GM12878 (cell line): ENCODE data around the gene ANKRD44. TPM values are rescaled to one million over a fixed set of nuclear protein-coding genes. Genes with fewer than 3 reads are reported as not detected.

ENCODE experiments used
- ATAC-seq: fragments of 200-7000 bp; cut with Tn5 transposase; 3 replicates; pipeline ENCODE4 v1.9.1; 2020; ENCODE audit warnings: mild to moderate bottlenecking, moderate library complexity
- BruUV-seq: library from RNA; stranded (reverse); fragments of 400-500 nt; replicated peaks from 2 replicates; lab custom pipeline; 2021; lab: Mats Ljungman, UMichigan
- CTCF ChIA-PET: fragments of 300-600 bp; sonication (Branson Sonifier 250); formaldehyde crosslinking; extraction: SDS; loops from one replicate; lab custom pipeline; 2021; ENCODE audit warnings: inconsistent platforms; lab: Yijun Ruan, JAX
- POLR2A ChIA-PET: fragments of 350-600 bp; formaldehyde crosslinking; extraction: SDS; loops from one replicate; lab custom pipeline; 2021; ENCODE audit warnings: inconsistent platforms; lab: Charles Lee
- RAD21 ChIA-PET: fragments of 300-600 bp; sonication (Branson Sonifier 250); formaldehyde crosslinking; loops from one replicate; lab custom pipeline; 2023; ENCODE audit warnings: antibody characterized with exemption; ENCODE audit not compliant: unreplicated experiment; lab: Charles Lee
- SMC1A ChIA-PET: fragments of 300-600 bp; sonication (Branson Sonifier 250); formaldehyde crosslinking; loops from one replicate; lab custom pipeline; 2023; ENCODE audit not compliant: unreplicated experiment, uncharacterized antibody; lab: Charles Lee
- DNase-seq: peaks from one replicate; pipeline ENCODE4 v3.0.0-alpha.2; 2011; ENCODE audit warnings: low read depth, low spot score
- FAIRE-seq: peaks from 3 replicates; lab custom pipeline; 2011; peaks lifted over from hg19 to GRCh38; lab: Jason Lieb, UNC
- H2AFZ ChIP-seq: 2 replicates; pipeline ENCODE4 v1.6.0; 2011; ENCODE audit warnings: low read depth, low read length, control low read depth; ENCODE audit not compliant: control insufficient read depth
- H3K27ac ChIP-seq: 2 replicates; pipeline ENCODE4 v1.5.1; 2011; ENCODE audit warnings: control low read depth; ENCODE audit not compliant: control insufficient read depth, insufficient read depth
- H3K27me3 ChIP-seq, 2 experiments: replicated peaks in 1 of 2; 2 replicates each; pipeline versions ENCODE4 v1.6.0 to v1.6.1; 2011; ENCODE audit warnings: low read length in 1 of 2; ENCODE audit not compliant: control insufficient read depth in 2 of 2, insufficient read depth in 2 of 2
- H3K36me3 ChIP-seq, 2 experiments: 2 replicates each; pipeline ENCODE4 v1.5.1; 2011; ENCODE audit warnings: low read length in 1 of 2; ENCODE audit not compliant: control insufficient read depth in 2 of 2, insufficient read depth in 2 of 2
- H3K4me1 ChIP-seq: 2 replicates; pipeline ENCODE4 v1.6.1; 2011; ENCODE audit warnings: mild to moderate bottlenecking, low read length, moderate library complexity, mixed read lengths; ENCODE audit not compliant: control insufficient read depth, insufficient read depth
- H3K4me2 ChIP-seq: 2 replicates; pipeline ENCODE4 v1.6.0; 2011; ENCODE audit warnings: control low read depth; ENCODE audit not compliant: control insufficient read depth, insufficient read depth
- H3K4me3 ChIP-seq: fragments of 200-600 bp; sonication (generic); 2 replicates; pipeline ENCODE4 v1.5.1; 2016
- H3K79me2 ChIP-seq: 2 replicates; pipeline ENCODE4 v1.6.0; 2011; ENCODE audit warnings: low read length; ENCODE audit not compliant: control insufficient read depth, insufficient read depth
- H3K9ac ChIP-seq: 2 replicates; pipeline ENCODE4 v1.8.0; 2011; ENCODE audit warnings: low read length, control low read depth, mixed read lengths; ENCODE audit not compliant: control insufficient read depth, insufficient read depth
- H3K9me3 ChIP-seq: replicated peaks from 3 replicates; pipeline ENCODE4 v1.5.1; 2011; ENCODE audit warnings: mild to moderate bottlenecking, low read length; ENCODE audit not compliant: control insufficient read depth, insufficient read depth
- H4K20me1 ChIP-seq: 2 replicates; pipeline ENCODE4 v1.6.0; 2011; ENCODE audit not compliant: control insufficient read depth, insufficient read depth
- CREB1 ChIP-seq: IDR thresholded peaks from 2 replicates; pipeline ENCODE4 v1.6.1; 2012; ENCODE audit warnings: low read depth, mild to moderate bottlenecking, inconsistent platforms
- CTCF ChIP-seq, 3 experiments: IDR thresholded peaks in 2 of 3; conservative IDR thresholded peaks in 1 of 3; 2 replicates each; pipeline ENCODE4 v1.5.1; 2011; ENCODE audit warnings: low read depth in 3 of 3, low read length in 3 of 3, mild to moderate bottlenecking in 3 of 3, control low read depth in 2 of 3, moderate library complexity in 2 of 3, inconsistent platforms in 1 of 3, mixed read lengths in 1 of 3; ENCODE audit not compliant: control insufficient read depth in 2 of 3, insufficient read depth in 1 of 3; ENCODE audit errors: extremely low read depth in 1 of 3
- FOS ChIP-seq: IDR thresholded peaks from 3 replicates; pipeline ENCODE4 v1.6.1; 2011; ENCODE audit warnings: borderline replicate concordance; ENCODE audit not compliant: insufficient read length; ENCODE audit errors: extremely low read depth
- JUND ChIP-seq: IDR thresholded peaks from 2 replicates; pipeline ENCODE4 v1.6.1; 2012; ENCODE audit warnings: low read depth, mild to moderate bottlenecking, low read length, improper control_type of control experiment, moderate library complexity
- MXI1 ChIP-seq: fragments of 150-350 bp; IDR thresholded peaks from 2 replicates; pipeline ENCODE4 v1.6.1; 2011; ENCODE audit warnings: low read depth, mild to moderate bottlenecking, inconsistent platforms, low read length, improper control_type of control experiment
- NR2C1 ChIP-seq: fragments of 450-650 bp; IDR thresholded peaks from 2 replicates; pipeline ENCODE4 v1.6.1; 2017; ENCODE audit warnings: antibody characterized with exemption, mild to moderate bottlenecking, moderate library complexity
- NR2F1 ChIP-seq: fragments of 450-650 bp; conservative IDR thresholded peaks from 2 replicates; pipeline ENCODE4 v1.6.1; 2017; ENCODE audit warnings: mild to moderate bottlenecking
- SMAD5 ChIP-seq: IDR thresholded peaks from 2 replicates; pipeline ENCODE4 v1.6.1; 2016; ENCODE audit warnings: antibody characterized with exemption, low read depth
- SRF ChIP-seq, 2 experiments: IDR thresholded peaks; 2 replicates each; pipeline ENCODE4 v1.6.1; 2011; ENCODE audit warnings: low read depth in 2 of 2, low read length in 2 of 2, mild to moderate bottlenecking in 1 of 2, moderate library complexity in 1 of 2
- TARDBP ChIP-seq: IDR thresholded peaks from 2 replicates; pipeline ENCODE4 v1.6.1; 2016; ENCODE audit warnings: borderline replicate concordance
- TCF3 ChIP-seq: IDR thresholded peaks from 2 replicates; pipeline ENCODE4 v1.6.1; 2012; ENCODE audit warnings: low read depth, mild to moderate bottlenecking, low read length, borderline replicate concordance; ENCODE audit not compliant: insufficient read depth
- WRNIP1 ChIP-seq: IDR thresholded peaks from 2 replicates; pipeline ENCODE4 v1.6.1; 2011; ENCODE audit warnings: low read depth, low read length, improper control_type of control experiment, borderline replicate concordance
- ZNF687 ChIP-seq: fragments of 450-650 bp; IDR thresholded peaks from 2 replicates; pipeline ENCODE4 v1.6.1; 2017; ENCODE audit warnings: mild to moderate bottlenecking, moderate library complexity
- WGBS: methylation state at CpG from one replicate; pipeline ENCODE4 v1.1.6; 2016; ENCODE audit warnings: low lambda C conversion rate; ENCODE audit not compliant: insufficient replicate concordance, insufficient coverage; ENCODE audit errors: missing lambda C conversion rate; 5-methylcytosine and 5-hydroxymethylcytosine counted together
- in situ Hi-C: fragments of 300-500 bp; cut with MboI; formaldehyde crosslinking; loops from 9 replicates; pipeline ENCODE4 v1.14.3; 2018; ENCODE audit warnings: mixed read lengths
- intact Hi-C: fragments of 100-400 bp; cut with micrococcal nuclease; formaldehyde crosslinking; loops from one replicate; pipeline ENCODE4 v1.14.2; 2022; ENCODE audit not compliant: unreplicated experiment
- polyA plus RNA-seq, 11 experiments: library from polyadenylated mRNA; depleted of rRNA in 4 of 11; unstranded in 6 of 11; stranded (reverse) in 5 of 11; fragments of >200 nt; fragmentation: Nextera tagmentation in 4 of 11; fragmentation: Illumina TruSeq in 1 of 11; extraction: Ambion mirVana in 4 of 11; extraction: Trizol in 1 of 11; gene quantifications; 1 replicate in 1 of 11; 2 replicates in 10 of 11; pipeline versions ENCODE4 v1.2.1 to v1.2.3, GENCODE V29; 2011 to 2016; ENCODE audit warnings: inconsistent platforms in 2 of 11, missing spikeins in 2 of 11, low read depth in 1 of 11
- total RNA-seq, 4 experiments: library from RNA; depleted of rRNA in 3 of 4; stranded (reverse); fragments of >200 nt in 3 of 4; fragmentation: Illumina TruSeq in 1 of 4; extraction: Trizol in 1 of 4; gene quantifications; 2 replicates each; pipeline versions ENCODE4 v1.2.1 to v1.2.3, GENCODE V29; 2013 to 2021

ANKRD44 gene
- total and polyA plus RNA-seq, 10 of the 15 experiments (the other 5 are each of a cell fraction or from before 2014, with no cell fraction given): 19.1 to 99.1 (median 59.6) TPM

DNA sequence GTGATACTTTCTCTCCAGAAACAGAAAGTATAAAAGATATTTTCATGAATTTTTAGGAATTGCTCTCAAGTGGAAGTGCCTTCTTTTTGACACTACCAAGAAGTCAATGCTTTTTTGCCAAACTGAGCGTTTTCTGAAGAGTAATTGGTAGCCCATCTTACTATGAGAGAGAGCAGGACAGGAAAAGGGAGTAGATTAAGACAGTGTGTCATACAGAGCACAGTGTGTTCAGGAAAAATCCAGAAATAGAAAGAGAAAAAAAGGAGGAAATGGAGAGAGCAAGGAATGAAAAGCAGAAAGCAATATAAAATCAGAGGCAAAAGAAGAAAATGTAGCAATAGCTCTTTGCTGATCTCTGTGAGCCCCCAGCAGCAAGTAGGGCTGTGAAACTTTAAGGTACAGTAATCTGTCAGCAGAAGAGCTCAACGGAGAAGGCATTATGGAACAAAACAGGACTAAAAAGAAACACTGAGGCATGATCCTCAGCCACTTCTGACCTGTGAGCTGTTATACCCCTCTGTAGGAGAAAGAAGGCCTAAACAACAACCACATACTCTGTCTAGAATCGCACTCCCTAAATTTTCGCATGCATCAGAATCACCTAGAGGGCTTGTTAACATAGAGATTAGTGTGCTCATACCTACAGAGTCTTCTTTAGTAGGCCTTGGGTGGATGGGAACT lies 369.0 kb downstream of the ANKRD44 start:
- RAD21 ChIA-PET: no interaction called here
- Histone ChIP-seq H4K20me1 (no peaks in the 10 kb centered on the region), H3K4me1 (no peaks in the 10 kb centered on the region; the same call in 1 of the 2 replicates), H3K27ac (no peak overlapping the region), H3K79me2 (no peaks in the 10 kb centered on the region), H3K9ac (no peak overlapping the region), H3K4me2 (no peak overlapping the region), H2AFZ (no peak overlapping the region), H3K4me3 (no peak overlapping the region), H3K27me3 (no peaks in the 10 kb centered on the region), H3K9me3 (no peaks in the 10 kb centered on the region), H3K36me3 (no peaks in the 10 kb centered on the region)
- CTCF ChIA-PET: no interaction called here
- ATAC-seq (no peak), FAIRE-seq (no peak), DNase-seq (no peak)
- intact Hi-C loops: no loop called here
- no TSS peak for BruUV-seq
- SMC1A ChIA-PET: interaction anchor here (2.4 kb wide), 1 partner anchor 14 kb away, joined by 7 read pairs; no protein-coding TSS in a partner anchor
- POLR2A ChIA-PET: no interaction called here
- WGBS: 48% methylated on average over 4 of the region's 4 CpGs
- in situ Hi-C loops: no loop called here
- TF ChIP-seq CTCF (IDR thresholded peaks at IDR 0.05 in 2 of 3, conservative IDR thresholded peaks at IDR 0.05 in 1 of 3; ENCODE audit: control insufficient read depth in 2 of 3, extremely low read depth in 1 of 3, insufficient read depth in 1 of 3, low read depth in 3 of 3, low read length in 3 of 3) (no peak), NR2F1 (no peak), JUND (no peak), SMAD5 (no peak), MXI1 (no peak), CREB1 (no peak), NR2C1 (no peak), TARDBP (no peak), TCF3 (no peak), WRNIP1 (no peak), SRF (IDR thresholded peaks at IDR 0.05; ENCODE audit: low read depth in 2 of 2, low read length in 2 of 2) (no peak), FOS (no peak), ZNF687 (no peak)
